DLD1 (cell line): ENCODE data around the gene MMEL1.

Experiments used
- in situ Hi-C: cut with HindIII; loops from 2 replicates; pipeline ENCODE4 v1.10.0; 2017; ENCODE audit warnings: low sequenced_read_pairs

MMEL1 gene

GRCh38 chr1:2642560-2643413 is 10.0 kb upstream of the MMEL1 start:
- in situ Hi-C loops, result no loop called here

- in situ Hi-C loops, result no loop called here
Observed at GRCh38 chr1:2642131-2642559, 9.3 kb upstream of the MMEL1 start.

GRCh38 chr1:2641381-2642130 is 8.7 kb upstream of the MMEL1 start:
- in situ Hi-C loops, result no loop called here

- in situ Hi-C loops, result no loop called here
Observed at GRCh38 chr1:2640626-2641025, 7.8 kb upstream of the MMEL1 start.

GRCh38 chr1:2639607-2640521 is 7.0 kb upstream of the MMEL1 start:
- in situ Hi-C loops, result no loop called here

- in situ Hi-C loops, result no loop called here
Observed at GRCh38 chr1:2639203-2639602, 6.4 kb upstream of the MMEL1 start.

GRCh38 chr1:2638466-2639115 is 5.8 kb upstream of the MMEL1 start:
- in situ Hi-C loops, result no loop called here

- in situ Hi-C loops, result no loop called here
Observed at GRCh38 chr1:2637442-2638145, 4.8 kb upstream of the MMEL1 start.

GRCh38 chr1:2636733-2637132 is 3.9 kb upstream of the MMEL1 start:
- in situ Hi-C loops, result no loop called here

GRCh38 chr1:2635361-2636010 is 2.7 kb upstream of the MMEL1 start:
- in situ Hi-C loops, result no loop called here

- in situ Hi-C loops, result no loop called here
Observed at GRCh38 chr1:2633936-2634491, 1.2 kb upstream of the MMEL1 start.

- in situ Hi-C loops, result no loop called here
Observed at GRCh38 chr1:2633366-2633935, 635 bp upstream of the MMEL1 start.

GRCh38 chr1:2632051-2632430 is 775 bp downstream of the MMEL1 start:
- in situ Hi-C loops, result no loop called here

GRCh38 chr1:2631136-2632050 is 1.4 kb downstream of the MMEL1 start:
- in situ Hi-C loops, result no loop called here

GRCh38 chr1:2630498-2631135 is 2.2 kb downstream of the MMEL1 start:
- in situ Hi-C loops, result no loop called here

- in situ Hi-C loops, result no loop called here
Observed at GRCh38 chr1:2629627-2630497, 3.0 kb downstream of the MMEL1 start.
